HT-29 (cell line): ENCODE results near the gene KCNN3. TPM values are rescaled to one million over a fixed set of nuclear protein-coding genes. Genes with fewer than 3 reads are reported as not detected.

Experiments
- DNase-seq: peaks from one replicate; pipeline ENCODE4 v3.0.0-alpha.2; 2015; ENCODE audit warnings: low spot score
- total RNA-seq: library from RNA; depleted of rRNA; stranded (reverse); fragments of >200 nt; shearing (Covaris generic); gene quantifications from 2 replicates; pipeline ENCODE4 v1.2.3, GENCODE V29; 2014

Gene KCNN3
- total RNA-seq, 1 experiment from 2014 or later, result not detected

DNA sequence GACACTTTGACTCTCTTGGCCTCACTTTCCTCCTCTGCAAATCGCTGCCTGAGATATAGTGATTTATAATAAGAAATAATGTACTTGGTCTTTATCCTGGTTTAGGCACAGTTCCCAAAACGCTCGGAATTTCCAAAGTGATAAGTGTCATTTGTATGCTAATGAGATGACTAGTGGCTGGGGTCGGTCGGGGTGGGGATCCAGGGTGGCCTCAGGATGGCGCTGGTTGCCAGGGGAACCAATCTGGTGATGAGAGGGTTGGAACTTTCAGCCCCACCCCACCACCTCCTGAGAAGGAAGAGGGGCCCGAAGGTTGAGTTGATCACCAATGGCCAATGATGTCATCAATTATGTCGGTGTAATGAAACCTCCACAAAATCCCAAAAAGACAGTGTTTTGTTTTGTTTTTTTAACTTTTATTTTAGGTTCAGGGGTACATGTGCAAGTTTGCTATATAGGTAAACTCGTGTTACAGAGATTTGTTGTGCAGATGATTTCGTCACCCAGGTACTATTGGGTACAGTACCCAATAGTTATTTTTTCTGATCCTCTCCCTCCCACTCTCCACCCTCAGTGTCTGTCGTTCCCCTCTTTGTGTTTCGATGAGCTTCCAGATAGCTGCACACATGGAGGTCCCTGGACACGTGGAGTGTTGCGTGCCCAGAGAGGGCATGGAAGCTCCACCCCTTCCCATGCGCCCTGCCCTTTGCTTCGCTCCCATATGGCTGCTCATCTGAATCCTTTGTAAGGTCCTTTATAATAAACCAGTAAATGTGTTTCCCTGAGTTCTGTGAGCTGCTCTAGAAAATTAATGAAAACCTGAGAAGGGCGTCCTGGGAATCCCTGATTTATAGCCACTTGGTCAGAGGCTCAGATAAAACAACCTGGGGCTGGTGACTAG is 97.2 kb downstream of the KCNN3 start:
- DNase-seq, result no peak

DNA sequence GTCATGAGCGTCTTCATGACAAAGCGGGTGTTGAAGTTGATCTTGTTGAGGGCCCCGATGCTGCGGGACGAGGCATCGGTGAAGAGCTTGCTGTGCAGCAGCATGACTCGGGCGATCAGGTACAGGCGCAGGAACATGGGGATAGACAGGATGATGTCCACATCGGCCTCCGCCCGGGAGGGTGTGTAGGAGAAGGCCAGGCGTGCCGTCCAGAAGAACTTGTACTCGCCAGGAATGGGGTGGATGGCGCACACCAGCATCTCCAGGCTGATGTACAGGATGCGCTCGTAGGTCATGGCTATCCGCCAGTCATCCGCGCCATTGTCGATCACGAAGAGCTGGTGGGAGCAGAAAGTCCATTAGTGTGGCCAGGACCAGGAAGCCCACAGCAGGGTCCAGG is 98.0 kb downstream of the KCNN3 start:
- DNase-seq, result no peak

DNA sequence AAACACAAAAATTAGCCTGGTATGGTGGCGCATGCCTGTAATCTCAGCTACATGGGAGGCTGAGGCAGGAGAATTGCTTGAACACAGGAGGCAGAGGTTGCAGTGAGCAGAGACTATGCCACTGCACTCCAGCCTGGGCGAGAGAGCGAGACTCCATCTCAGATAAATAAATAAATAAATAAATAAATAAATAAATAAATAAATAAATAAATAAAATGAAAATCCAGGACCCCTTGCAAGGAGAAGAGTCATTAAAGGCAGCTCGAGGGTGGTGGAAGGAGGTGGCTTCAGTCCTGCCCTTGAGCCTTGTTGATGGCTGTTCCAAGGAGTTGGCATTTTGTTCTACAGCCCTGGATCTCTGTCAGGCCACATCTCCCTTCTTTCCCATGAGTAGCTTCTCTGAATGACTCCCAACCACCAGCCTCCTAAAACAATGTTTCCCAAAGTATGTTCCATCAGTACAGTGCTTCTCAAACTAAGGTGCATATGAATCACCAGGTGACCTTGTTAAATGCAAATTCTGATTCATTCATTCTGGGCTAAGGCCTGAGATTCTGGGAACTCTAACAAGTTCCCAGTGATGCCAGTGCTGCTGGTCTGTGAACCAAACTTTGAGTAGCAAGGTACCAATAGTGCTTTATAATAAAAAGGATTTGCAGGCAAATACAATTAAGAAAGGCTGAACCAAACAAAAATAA is 99.0 kb downstream of the KCNN3 start:
- no peak for DNase-seq

DNA sequence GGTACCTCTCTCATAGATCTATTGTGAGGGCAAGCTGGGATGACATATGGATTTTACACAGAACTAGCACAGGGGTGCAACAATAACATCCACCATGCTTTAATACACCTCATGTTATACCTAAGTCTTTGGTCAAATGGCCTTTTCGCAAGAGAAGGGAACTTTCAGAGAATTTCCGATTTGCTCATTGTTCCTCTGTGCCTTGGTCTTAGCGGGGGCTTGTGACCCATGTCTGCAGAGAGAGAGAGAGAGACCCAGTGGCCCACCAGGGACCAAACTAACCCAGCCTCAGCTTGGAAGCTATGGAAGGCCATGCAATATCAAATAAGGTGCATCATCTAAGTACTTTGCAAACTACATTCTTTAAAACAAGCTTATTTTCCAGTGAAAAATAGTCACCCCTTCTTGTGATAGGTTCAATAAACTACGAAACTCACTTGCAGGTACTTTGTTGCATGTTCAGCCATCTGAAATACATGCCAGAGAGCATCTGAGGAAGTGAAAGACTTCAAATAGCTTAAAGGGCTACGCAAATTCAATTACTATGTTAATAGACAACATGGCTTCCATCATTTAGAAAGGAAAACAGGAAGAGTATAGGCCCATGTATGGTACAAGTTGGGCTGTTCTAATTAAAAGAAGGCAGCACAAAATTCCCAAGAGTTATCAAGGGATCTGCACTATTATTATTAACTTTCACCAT is 100.7 kb downstream of the KCNN3 start:
- DNase-seq, result no peak

DNA sequence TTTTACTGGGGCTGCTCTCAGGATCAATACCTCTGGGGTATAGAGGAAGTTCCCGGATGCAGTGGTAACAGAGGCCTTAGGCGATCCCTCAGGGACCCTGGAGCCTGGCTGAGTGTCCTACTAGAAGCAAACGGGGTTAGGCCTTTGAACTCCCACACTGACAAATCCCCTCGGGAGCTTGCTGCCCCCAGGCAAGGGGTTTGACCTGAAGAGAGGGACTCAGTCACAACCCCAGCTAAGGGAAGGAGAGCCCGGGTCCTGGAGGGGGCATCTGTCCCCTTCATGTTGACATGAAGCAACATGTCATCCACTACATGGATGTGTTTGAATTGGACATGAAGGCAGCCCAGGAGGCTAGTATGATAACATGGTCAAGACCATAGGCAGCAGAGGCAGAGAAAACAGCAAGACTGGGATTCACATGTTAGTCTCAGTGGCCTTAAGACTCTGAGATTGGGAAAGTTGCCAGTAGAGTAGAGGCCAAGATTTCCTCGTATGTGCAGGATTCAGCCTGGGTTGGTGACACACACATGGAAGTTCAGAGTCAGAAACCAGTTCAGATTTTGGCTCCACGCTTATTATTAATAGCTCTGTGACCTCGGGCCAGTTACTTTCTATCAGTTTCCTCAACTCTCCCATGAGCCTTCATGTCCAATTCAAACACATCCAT is 101.5 kb downstream of the KCNN3 start:
- DNase-seq, result no peak

DNA sequence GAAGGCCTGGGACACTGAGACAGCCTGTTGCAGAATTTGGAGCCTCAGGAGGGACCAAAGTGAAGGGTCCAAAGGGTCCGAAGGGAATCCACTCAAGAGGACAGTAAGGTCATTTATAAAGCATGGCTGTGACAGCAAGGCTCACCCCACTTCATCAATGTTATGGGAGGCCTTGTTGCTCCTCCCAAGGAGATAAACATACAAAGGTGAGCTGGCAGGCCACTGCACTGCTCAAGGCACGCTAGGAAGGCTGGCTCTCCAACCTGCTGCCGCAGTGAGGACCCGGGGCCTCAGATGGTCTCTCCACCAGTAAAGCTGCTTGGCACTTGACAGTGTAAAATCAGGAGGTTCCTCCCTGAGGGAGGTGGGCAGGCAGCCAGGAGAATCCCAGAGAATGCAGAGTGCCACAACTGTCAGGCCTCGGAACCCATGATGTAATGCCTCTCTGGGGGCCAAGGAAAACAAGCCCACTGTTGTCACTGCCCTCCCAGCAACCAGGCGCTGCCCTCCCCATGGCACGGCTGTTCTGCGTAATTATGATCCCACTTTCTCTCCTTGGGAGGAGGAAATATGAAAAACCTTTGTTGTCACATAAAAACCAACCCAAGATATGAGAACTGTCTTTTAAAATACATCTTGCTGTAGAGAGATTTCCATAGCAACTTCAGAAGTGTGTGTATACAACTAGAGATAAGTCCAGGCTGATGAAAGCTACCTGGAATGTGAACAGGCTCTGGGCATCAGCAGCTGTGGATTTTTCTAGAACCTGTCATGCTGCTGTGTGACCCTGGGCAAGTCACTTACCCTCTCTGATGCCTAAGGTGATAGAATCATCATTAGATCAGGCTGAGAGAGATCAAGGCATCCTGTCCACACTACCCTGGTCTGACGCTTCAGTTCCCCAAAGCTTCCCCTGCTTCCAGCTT is 102.5 kb downstream of the KCNN3 start:
- DNase-seq, result no peak

DNA sequence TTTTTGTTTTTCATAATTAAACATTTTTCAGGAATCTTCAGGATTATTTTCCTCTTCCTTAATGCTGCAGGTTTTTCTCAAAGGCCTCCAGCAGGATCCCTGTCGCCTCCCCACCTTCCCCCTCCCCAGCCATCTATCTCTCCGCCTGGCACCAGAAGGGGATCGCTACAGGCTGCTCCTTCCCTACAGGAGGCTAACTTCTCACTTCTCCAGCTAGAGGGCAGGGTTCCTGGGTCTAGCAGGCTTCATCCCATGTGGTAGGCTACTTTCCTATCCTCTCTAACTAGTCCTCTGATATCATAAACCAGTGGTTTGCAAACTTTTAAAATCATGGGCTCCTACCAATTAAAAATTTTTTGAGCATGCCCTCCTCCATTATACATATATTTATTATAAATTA is 104.1 kb downstream of the KCNN3 start:
- peak; percentile 56 for DNase-seq

DNA sequence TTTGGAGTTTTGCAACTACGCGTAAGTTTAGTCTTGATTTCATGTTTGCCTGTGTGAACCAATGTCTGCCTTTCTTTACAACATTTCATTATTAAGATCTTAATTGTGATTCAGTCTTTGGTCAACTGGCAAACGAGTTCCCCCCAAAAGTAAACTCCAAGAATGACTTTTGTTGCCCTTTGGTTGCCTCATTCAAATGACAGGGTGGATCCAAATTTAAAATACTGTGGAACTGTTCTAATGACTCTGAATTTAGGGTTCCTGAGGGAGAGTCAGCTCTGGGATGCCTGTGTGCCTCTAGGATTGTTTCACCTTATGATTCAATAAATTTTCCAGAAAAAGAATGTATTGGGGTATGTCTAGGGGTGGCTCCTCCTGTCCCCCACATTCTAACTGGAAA is 105.3 kb downstream of the KCNN3 start:
- DNase-seq, result no peak

DNA sequence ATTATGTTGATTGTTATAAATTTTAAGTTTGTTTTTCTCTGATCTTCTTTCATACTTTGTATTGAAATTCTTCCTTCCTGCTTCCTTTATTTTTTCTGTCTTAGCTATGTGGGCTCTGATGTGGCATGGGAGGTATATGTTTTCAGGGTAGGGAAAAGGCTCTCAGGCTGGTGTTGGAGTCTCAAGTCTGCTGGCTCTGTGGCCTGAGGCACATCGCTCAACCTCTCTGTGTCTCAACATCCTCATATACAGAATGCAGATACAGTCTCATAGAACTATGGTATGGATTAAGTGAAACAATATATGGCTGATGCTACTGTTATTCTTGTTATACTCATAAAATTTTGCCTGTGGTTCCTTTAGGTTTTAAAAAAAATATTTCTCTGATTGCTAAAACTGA is 105.9 kb downstream of the KCNN3 start:
- no peak for DNase-seq

DNA sequence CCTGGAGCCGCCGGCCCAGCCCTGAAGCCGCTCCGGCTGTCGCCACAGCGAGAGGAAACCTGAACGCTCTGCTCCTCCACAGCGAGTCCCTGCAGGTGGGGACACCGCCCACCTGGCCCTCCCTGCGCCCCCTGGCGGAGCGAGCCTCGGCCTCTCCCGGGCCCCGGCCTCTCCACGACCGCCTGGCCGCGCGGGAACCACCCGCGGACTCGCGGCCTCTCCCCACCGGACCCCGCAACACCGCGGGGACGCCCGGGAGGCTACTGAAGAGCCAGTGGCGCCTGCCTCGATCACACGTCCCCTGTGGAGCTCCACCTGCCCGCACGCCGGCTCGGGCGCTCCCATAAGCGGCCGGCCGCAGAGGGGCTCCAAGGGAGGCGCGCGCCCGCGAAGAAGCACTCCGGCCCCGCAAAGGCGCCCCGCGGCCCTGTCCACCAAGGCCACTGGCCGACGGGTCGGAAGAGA is 109.6 kb downstream of the KCNN3 start:
- DNase-seq, result peak; percentile 60

DNA sequence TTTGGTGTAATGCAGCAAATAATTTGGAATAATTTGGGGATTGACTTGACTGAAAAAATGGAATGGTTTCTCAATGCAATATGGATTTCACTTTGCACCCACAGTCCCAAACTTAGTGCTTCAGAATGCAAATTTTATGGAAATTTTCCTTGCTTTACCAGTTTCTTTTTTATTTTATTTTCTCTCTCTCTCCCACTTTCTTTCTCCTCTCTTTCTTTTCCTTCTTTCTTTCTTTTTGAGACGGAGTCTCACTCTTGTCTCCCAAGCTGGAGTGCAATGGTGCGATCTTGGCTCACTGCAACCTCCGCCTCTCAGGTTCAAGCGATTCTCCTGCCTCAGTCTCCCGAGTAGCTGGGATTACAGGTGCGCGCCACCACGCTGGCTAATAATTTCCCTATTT is 110.3 kb downstream of the KCNN3 start:
- no peak for DNase-seq

DNA sequence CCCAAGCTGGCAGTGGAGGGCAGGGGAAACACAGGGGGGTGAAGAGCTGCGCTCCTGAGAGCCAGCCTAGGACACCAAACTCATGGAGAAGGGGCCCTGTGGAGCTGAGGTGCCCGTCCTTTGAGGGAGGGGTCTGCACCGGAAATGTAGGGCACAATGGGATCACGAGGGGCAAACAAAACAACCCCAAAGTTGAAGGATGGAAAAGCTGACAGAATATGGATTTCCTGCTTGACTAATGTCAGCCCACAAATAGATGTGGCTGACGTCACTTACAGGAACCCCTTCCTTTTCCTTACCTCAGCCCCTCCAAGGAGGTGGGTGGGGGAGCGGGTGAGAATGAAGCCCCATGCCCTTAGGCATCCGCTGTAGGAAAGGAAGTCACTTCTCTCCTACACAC is 110.9 kb downstream of the KCNN3 start:
- no peak for DNase-seq

DNA sequence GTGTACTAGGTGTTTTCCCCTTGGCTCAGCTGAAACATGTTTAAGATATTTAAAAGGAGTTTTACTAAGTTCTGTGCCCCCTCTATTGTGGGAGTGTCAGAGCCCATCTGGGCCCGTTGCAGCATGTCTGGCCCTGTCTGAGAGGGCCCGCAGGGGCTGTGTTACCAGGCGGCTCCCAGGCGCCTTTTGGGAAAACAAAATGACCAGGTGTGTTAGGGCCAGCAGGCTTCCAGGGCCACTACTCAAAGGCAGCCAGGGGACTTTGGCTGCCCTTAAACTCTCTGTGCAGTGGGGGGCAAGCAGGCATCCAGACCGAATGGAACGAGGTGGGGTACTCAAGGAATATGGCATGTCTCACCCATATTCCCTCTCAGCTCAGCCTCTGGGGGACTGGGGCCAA is 111.7 kb downstream of the KCNN3 start:
- DNase-seq, result no peak

DNA sequence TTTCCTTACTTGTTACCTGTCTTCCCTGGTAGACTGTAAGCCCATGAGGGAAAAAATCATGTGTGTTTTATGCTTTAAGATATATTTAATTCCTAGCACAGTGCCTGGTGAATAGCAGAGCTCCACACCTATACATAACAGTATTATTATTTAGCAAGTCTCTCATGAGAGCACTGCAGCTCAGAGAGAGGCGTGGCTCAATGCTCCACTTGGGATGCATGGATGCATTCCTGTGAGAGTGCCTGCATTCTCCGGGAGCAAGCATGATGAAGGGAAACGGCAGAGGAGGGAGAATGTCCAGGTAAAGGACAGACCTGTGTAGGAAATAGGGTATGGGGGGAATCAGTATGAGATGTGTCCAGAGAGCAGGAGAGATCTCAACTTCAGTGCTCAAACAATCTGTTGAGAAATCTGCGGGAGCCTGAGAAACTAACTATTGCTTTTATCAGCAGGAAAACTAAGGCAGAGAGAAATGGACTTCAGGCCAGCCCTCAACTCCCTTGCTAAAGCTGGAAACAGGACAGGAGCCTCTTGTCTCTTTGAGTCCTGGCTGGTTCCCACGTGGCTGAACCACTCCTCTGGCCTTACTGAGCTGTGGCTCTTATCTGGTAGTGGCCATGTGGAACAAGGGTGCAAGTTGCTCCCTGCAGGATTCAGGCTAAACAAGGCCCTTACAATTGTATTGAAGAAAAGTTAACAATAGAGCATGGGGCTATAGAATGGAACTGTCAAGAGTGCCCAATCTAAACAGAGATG is 113.1 kb downstream of the KCNN3 start:
- no peak for DNase-seq

DNA sequence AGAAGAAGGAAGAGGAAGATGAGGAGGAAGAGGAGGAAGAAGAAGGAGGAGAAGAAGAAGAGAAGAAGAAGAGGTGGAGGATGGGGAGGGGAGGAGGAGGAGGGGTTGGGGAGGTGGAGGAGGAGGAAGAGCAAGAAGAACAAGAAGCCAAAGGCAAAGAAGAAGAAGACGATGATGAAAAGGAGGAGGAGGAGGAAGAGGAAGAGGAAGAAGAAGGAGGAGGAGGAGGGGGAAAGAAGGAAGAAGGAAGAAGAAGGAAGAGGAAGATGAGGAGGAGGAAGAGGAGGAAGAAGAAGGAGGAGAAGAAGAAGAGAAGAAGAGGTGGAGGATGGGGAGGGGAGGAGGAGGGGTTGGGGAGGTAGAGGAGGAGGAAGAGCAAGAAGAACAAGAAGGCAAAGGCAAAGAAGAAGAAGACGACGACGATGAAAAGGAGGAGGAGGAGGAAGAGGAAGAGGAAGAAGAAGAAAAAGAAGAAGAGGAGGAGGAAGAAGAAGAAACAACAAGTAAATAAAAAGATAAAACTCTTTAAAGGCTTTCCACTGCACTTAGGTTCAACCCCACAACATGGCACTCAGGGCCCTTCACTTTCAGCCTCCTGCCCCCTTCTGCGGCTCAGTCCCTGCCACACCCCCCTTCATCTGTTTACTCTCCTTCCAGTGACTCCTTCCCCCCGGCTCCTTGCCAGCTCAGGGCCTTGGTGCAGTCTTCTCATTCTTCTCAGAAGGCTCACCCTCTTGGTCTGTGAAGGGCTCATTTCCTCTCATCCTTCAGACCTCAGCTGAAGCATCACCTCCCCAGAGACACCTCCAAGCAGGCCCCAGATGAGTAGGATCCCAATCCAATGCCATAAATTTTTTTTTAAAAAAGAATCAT is 114.0 kb downstream of the KCNN3 start:
- peak; percentile 16 for DNase-seq

DNA sequence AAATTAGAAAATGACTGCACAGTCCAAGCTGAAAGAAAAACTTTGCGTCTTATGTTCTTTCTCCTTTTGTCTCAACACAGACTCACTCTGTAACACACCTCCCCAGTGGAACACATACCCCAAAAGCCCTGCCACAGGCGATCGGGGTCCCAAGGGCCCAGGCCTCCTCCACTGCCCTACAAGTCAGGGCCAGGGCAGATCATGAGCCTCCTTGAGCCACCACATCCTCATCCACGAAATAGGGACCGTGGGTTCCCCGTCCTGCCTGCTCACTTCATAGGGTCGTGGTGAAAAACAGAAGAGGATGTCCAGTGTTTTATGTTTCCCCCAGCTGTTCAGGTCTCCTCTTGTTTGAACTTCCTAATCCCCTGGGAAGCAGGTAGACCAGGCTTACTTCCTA is 116.7 kb downstream of the KCNN3 start:
- DNase-seq, result no peak

DNA sequence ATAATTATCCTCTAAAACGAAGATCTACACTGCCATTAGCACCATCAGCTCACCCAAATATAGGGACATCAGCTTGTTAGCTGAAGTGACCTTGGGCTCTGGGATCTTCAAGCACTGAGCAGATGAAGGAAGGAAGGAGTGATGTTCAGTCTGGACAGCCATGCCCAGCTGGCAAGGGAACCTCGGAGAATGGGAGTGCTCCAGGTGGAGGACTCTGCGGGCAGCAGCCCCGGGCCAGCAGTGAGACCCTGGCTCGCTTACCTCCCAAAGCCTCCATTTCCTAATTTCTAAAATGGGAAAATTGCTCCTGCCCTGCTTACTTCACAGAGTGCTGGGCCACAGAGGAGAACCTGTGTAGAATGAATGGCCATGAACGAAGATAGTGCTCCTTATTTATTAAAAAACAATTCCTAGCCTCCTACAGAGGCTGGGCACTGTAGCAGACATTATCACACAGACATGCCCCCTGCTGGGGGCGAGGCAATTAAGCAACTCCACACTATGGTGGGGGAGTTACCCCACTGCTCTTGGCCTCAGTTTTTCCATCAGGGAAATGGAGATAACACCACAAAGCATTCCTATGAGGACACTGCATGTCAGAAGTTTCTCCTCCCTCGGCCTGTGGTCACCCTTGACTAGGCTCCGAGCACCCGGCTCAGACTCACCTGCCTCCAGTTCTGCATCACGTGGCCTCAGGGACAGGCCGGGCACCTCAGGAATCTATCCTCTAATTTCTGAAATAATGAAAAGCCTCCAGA is 117.6 kb downstream of the KCNN3 start:
- no peak for DNase-seq

DNA sequence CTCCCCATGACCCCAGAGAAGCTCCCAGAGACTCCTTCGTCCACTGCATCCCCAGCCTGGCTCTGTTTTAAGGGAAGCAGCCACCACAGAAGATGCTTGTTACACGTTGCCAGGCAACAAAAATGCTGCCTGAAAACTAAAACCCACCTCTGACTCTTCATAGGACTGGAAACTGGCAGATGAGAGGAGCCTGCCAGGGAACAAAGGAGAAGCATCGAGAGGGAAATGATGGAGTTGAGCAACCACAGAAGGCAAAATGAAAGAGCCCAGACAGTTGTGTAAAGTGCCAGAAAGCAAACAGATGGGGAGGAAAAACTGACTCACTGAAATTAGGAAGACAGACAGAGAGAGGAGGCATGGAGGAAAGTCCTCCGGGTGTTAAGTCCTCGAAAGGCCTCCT is 118.4 kb downstream of the KCNN3 start:
- no peak for DNase-seq
